Activated CD8-positive, alpha-beta T cell treated with anti-CD3 and anti-CD28 coated beads, Interleukin-2, amount 10 ng/mL, durations not matched to agents 7 days and 5 days (primary cell): ENCODE measurements around the gene OTUD7B. TPM values are rescaled to one million over a fixed set of nuclear protein-coding genes. Genes with fewer than 3 reads are reported as not detected.
A peak's percentile ranks its signal among the peaks of the same experiment; 100 is the strongest.

Experiments
- ATAC-seq: fragments of 150-1000 bp; cut with Tn5 transposase; one replicate; pipeline ENCODE4 v1.10.0; 2021; ENCODE audit warnings: moderate library complexity
- CTCF ChIA-PET: fragments of 350-600 bp; sonication (Branson Sonifier 250); formaldehyde crosslinking; loops from one replicate; lab custom pipeline; 2021; ENCODE audit warnings: antibody characterized with exemption; lab: Charles Lee
- POLR2A ChIA-PET: fragments of 350-600 bp; sonication (Branson Sonifier 250); formaldehyde crosslinking; loops from one replicate; lab custom pipeline; 2021; ENCODE audit warnings: antibody characterized with exemption; lab: Charles Lee
- DNase-seq: peaks from one replicate; pipeline ENCODE4 v3.0.0-alpha.2; 2020
- H3K27ac Mint-ChIP-seq: one replicate; pipeline ENCODE4 v1.8.0; 2021; ENCODE audit warnings: mild to moderate bottlenecking, mixed read lengths
- H3K27me3 Mint-ChIP-seq: one replicate; pipeline ENCODE4 v1.8.0; 2021; ENCODE audit warnings: low read depth, mixed read lengths
- H3K36me3 Mint-ChIP-seq: one replicate; pipeline ENCODE4 v1.8.0; 2021; ENCODE audit warnings: low read depth, mixed read lengths
- H3K4me1 Mint-ChIP-seq: one replicate; pipeline ENCODE4 v1.8.0; 2021; ENCODE audit warnings: low read depth, mixed read lengths
- H3K4me3 Mint-ChIP-seq: one replicate; pipeline ENCODE4 v1.8.0; 2021; ENCODE audit warnings: mild to moderate bottlenecking, mixed read lengths
- H3K9me3 Mint-ChIP-seq: one replicate; pipeline ENCODE4 v1.8.0; 2022; ENCODE audit warnings: mixed read lengths; ENCODE audit not compliant: insufficient read depth
- total RNA-seq, 2 experiments: library from RNA; stranded (reverse); gene quantifications; one replicate each; pipeline ENCODE4 v1.2.3, GENCODE V29; 2021

The OTUD7B gene
- total RNA-seq, 2 experiments from 2014 or later = 10.3 to 12.1 TPM

DNA sequence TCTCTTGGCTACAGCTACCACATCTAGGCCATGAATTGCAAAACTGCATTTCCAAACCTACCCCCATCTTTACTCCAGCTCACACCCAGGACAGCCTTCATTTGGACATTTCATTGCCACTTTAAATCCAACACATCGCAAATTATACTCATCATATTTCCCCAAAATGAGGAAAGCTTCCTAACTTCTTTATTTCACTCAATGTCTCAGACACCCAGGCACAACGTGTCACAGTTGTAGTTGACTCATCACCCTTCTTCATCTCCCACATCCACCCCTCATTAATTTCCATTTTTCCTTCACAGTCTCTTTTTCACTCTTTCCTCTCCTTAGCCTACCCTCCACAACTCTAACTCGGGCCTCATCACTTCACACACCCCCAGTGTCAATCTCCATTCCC lies 6.7 kb downstream of the OTUD7B start:
- ATAC-seq = no peak
- H3K4me3 Mint-ChIP-seq = no peak overlapping the region

DNA sequence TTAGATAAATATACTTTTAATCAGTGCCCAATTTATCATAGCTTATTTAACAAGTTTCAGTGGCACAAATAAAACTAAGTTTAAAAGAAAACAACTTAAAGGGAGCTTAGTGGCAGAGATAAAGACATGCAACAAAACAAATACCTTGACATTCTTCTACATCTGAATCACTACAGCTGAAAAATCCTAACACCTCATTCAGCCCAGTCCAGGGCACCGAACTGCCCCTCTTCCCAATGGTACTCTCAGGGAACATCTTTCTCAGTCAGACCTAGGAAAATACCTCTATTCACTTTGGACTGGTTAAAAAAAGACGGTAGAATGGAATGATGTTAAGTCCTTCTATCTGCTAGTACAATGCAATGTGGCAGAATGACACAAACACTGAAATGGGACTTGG lies 8.3 kb downstream of the OTUD7B start:
- ATAC-seq (no peak), DNase-seq (no peak)
- POLR2A ChIA-PET = interaction anchor here (0.6 kb wide), 1 partner anchor 36 kb away, joined by 3 read pairs; no protein-coding TSS in a partner anchor
- Mint-ChIP-seq H3K36me3 (peaks cover 32% of the 10 kb centered on the region), H3K27ac (no peak overlapping the region), H3K27me3 (no peaks in the 10 kb centered on the region), H3K9me3 (no peaks in the 10 kb centered on the region), H3K4me1 (peaks cover 24% of the 10 kb centered on the region), H3K4me3 (no peak overlapping the region)
- CTCF ChIA-PET = no interaction called here

More for the DNA sequence above, 6.7 kb downstream of the OTUD7B start:
- Mint-ChIP-seq H3K27ac (no peak overlapping the region), H3K27me3 (no peaks in the 10 kb centered on the region), H3K4me1 (peaks cover 20% of the 10 kb centered on the region), H3K36me3 (peaks cover 32% of the 10 kb centered on the region), H3K9me3 (no peaks in the 10 kb centered on the region)
- POLR2A ChIA-PET = no interaction called here
- DNase-seq = no peak
- CTCF ChIA-PET = interaction anchor here (1.1 kb wide), 1 partner anchor 41 kb away, joined by 3 read pairs; no protein-coding TSS in a partner anchor

DNA sequence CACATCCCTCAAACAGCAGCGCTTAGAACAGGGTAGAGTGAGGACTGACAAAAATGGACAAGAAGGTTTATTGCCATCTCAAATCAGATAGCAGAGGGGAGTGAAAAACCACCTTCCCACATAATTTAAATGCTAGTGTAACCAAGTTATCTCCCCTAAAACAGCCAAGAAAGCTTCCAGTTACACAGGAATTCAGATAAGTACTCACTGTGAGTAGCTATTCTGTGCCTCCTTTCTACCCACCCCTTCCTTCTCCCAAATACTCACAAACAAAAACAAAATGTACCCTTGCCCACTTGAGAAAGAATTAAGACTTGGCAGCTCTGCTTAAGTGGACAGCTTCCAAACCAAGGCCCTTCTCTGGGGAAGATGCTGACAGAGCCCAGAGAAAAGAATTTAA lies 9.1 kb downstream of the OTUD7B start:
- H3K9me3 Mint-ChIP-seq = no peaks in the 10 kb centered on the region
- H3K36me3 Mint-ChIP-seq = peaks cover 29% of the 10 kb centered on the region
- DNase-seq (no peak), ATAC-seq (no peak)
- no peak overlapping the region for H3K27ac Mint-ChIP-seq
- no peaks in the 10 kb centered on the region for H3K27me3 Mint-ChIP-seq
- H3K4me3 Mint-ChIP-seq = no peak overlapping the region
- H3K4me1 Mint-ChIP-seq = peaks cover 20% of the 10 kb centered on the region
- POLR2A ChIA-PET = no interaction called here
- CTCF ChIA-PET = no interaction called here

DNA sequence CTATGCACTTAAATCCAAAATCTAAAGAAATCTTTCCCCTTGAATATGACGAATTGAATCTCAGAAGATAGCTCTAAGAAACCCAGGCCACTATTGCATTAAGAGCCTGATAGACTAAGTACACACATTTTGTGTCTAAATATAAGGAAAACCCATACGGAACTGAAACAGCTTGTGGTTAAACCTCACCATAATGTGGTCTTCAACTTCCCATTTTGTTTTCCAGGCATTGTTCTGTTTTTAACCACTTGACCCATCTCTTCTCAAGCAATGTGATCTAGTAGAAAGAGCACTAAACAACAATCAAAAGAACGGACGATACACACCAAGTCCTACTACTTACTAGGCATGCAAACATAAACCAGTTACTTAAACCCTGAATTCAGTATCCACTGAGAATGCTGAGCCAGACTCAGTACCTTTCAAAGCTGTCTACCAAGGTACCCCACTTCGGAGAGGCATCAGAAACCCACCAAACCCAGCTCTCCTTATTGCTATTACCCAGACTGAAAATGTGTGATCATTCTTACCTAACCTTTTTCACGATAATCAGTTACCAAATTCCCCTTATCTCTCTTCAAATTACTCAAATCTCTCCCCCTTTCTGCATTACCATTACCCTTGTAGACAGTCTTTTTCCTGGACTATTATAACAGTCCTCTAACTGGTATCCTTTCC lies 12.8 kb downstream of the OTUD7B start:
- Mint-ChIP-seq H3K36me3 (peaks cover 18% of the 10 kb centered on the region), H3K4me1 (peaks cover 20% of the 10 kb centered on the region), H3K27ac (no peak overlapping the region), H3K27me3 (no peaks in the 10 kb centered on the region), H3K9me3 (no peaks in the 10 kb centered on the region), H3K4me3 (no peak overlapping the region)
- no peak for DNase-seq
- ChIA-PET POLR2A (interaction anchor here (0.5 to 1.6 kb wide), 4 partner anchors 12 to 82 kb away, joined by 3 to 6 read pairs (median 4); partner anchors contain the start of gene OTUD7B), CTCF (interaction anchor here (0.7 to 2.4 kb wide), 9 partner anchors 10 to 190 kb away, joined by 3 to 7 read pairs (median 3); no protein-coding TSS in a partner anchor)
- no peak for ATAC-seq

DNA sequence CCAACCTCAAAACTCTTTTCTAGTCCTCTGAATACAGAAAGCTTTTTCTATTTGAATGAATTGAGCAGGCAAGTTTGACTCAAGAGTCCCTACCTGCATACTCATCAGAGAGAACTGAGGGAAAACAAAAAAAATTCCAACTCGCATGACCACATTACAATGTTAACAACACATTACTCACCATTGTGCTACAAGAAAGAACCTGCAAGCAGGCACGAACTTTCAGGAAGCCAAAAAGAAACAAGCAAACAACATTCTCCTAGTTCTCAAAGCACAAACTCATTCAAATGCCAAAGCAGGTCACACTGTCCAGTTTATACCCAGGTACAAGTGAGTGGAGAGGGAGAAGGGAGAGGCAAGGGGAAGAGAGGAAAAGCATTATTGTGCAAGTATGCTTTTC lies 14.6 kb downstream of the OTUD7B start:
- DNase-seq (no peak), ATAC-seq (no peak)
- no peak overlapping the region for H3K27ac Mint-ChIP-seq
- no peak overlapping the region for H3K4me3 Mint-ChIP-seq
- ChIA-PET CTCF (interaction anchor here (0.9 kb wide), 1 partner anchor 173 kb away, joined by 3 read pairs; no protein-coding TSS in a partner anchor), POLR2A (no interaction called here)
- peaks cover 12% of the 10 kb centered on the region for H3K36me3 Mint-ChIP-seq
- H3K9me3 Mint-ChIP-seq = no peaks in the 10 kb centered on the region
- H3K27me3 Mint-ChIP-seq = no peaks in the 10 kb centered on the region
- peaks cover 15% of the 10 kb centered on the region for H3K4me1 Mint-ChIP-seq

DNA sequence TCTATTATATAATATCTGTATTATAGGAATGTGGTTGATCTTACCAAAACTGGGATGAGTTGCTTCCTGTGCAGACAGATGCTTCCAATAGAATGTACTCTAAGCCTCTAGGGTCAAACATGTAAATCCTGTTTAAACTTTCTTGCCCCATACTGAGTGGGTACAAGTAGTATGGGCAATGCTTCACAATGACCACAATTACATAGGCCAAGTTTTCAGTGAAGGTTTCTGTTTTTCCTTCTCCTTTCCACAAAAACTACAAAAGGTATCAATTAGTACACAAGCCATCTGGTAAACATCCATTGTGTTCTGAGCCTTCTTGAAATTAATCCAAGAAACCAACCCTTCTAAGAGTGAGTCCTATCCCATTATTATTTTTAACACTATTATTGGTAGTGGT lies 16.8 kb downstream of the OTUD7B start:
- DNase-seq (no peak), ATAC-seq (no peak)
- H3K4me3 Mint-ChIP-seq = no peak overlapping the region
- POLR2A ChIA-PET = no interaction called here
- H3K27ac Mint-ChIP-seq = no peak overlapping the region
- H3K4me1 Mint-ChIP-seq = peaks cover 15% of the 10 kb centered on the region
- no peaks in the 10 kb centered on the region for H3K9me3 Mint-ChIP-seq
- CTCF ChIA-PET = no interaction called here
- peaks cover 7% of the 10 kb centered on the region for H3K36me3 Mint-ChIP-seq
- no peaks in the 10 kb centered on the region for H3K27me3 Mint-ChIP-seq

DNA sequence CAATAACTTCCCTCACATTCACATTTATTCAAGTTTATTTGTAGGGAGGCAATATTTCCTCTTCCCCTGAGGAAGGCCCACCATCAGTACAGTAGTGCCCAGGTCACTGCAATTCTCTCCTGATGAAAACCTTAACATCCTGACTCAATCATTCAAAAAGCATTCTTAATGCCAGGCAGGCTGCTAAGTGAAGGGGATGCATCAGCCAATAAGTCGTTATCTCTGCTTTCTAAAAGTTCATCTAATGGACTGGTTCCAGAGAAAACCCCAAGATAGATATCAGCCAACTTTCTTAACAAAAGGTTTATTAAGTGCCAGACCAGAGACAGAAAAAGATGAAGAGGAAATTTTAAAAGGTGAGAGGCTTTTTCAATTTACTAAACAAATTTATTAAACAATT lies 17.3 kb downstream of the OTUD7B start:
- Mint-ChIP-seq H3K9me3 (no peaks in the 10 kb centered on the region), H3K4me1 (peaks cover 12% of the 10 kb centered on the region), H3K36me3 (peaks cover 7% of the 10 kb centered on the region), H3K27ac (no peak overlapping the region), H3K27me3 (no peaks in the 10 kb centered on the region), H3K4me3 (no peak overlapping the region)
- ATAC-seq = no peak
- CTCF ChIA-PET = interaction anchor here (1.2 kb wide), 1 partner anchor 32 kb away, joined by 3 read pairs; no protein-coding TSS in a partner anchor
- DNase-seq = no peak
- POLR2A ChIA-PET = no interaction called here

DNA sequence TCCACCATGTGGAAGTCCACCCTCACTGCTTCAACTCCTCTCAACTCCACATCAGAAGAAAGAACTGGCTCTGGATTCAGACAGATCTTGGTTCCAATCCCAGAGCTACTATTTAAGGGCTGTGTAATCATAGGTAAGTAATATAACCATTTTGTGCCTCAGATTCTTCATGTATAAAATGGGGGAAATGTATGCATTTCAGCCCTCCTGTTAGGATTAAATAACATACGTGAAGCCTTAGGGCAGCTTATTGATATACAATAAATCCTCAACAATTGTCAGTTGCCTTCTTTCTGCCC lies 23.3 kb downstream of the OTUD7B start:
- Mint-ChIP-seq H3K4me1 (no peaks in the 10 kb centered on the region), H3K9me3 (no peaks in the 10 kb centered on the region), H3K36me3 (peaks cover 3% of the 10 kb centered on the region), H3K27ac (no peak overlapping the region), H3K4me3 (no peak overlapping the region), H3K27me3 (no peaks in the 10 kb centered on the region)
- ATAC-seq (no peak), DNase-seq (no peak)
- ChIA-PET POLR2A (no interaction called here), CTCF (interaction anchor here (0.9 to 1.0 kb wide), 3 partner anchors 10 to 86 kb away, joined by 3 to 4 read pairs (median 3); no protein-coding TSS in a partner anchor)

DNA sequence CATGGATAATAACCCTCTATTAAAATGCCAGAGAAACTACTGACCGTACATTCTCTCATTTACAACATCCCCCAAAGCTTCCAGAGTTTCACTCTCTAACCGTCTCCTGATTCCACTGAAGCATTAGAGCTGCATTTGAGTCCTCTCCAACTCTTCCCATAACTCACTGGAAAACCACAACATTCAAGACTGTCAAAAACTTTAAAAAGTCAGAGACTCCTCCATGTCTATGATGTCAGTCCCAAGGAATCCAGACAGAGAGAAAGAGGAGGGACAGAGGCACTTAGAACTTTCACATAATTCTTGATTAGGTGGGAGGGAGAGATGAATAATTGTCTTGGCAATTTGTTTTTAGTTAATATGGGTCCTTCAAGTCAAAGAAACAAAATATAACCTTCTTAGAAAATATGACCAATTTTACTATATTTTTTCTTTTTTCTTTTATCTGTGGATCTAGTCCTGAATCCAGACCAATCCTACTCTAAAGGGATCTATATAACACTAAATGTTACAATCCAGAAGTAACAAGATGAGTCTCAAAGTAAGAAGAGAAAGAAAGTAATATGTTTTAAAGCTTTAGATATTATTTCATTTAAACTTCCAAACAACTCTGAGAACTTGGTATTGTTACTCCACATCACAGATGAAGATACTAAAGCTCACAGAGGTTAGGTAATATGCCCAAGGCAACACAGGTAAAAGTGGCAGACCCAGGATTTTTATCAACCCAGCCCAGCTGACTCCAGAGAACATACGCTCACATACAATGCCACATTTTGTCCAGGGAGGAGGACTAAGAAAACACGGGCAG lies 23.8 kb downstream of the OTUD7B start:
- Mint-ChIP-seq H3K27ac (no peak overlapping the region), H3K36me3 (peaks cover 3% of the 10 kb centered on the region), H3K4me3 (no peak overlapping the region), H3K4me1 (no peaks in the 10 kb centered on the region), H3K9me3 (no peaks in the 10 kb centered on the region), H3K27me3 (no peaks in the 10 kb centered on the region)
- ChIA-PET POLR2A (no interaction called here), CTCF (interaction anchor here (0.9 to 1.0 kb wide), 3 partner anchors 10 to 86 kb away, joined by 3 to 4 read pairs (median 3); no protein-coding TSS in a partner anchor)
- no peak for DNase-seq
- ATAC-seq = no peak

DNA sequence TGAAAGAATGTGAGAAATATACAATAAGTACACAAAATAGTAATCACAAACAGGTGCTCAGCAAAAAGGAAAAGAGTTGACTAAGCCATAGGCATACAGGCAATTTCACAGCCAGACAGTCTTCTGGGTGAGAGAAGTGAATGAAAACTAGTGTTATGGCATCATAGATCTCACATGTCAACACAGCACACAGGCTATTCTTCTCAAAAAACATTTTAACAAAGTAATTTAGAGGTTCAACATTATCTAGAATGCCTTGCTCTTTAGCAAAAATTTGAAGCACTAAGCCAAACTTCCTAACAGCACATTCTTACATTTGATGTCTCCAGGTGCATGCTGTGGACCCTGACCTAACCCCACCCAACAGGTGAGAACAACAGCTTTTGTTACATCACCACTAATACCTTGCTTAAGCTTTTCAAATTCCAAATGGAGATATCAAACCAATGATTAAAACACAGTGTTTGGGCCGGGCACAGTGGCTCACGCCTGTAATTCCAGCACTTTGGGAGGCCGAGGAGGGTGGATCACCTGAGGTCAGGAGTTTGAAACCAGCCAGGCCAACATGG lies 30.5 kb downstream of the OTUD7B start:
- no peaks in the 10 kb centered on the region for H3K9me3 Mint-ChIP-seq
- no peak overlapping the region for H3K4me3 Mint-ChIP-seq
- ChIA-PET CTCF (interaction anchor here (1.3 kb wide), 2 partner anchors 18 kb away, joined by 4 to 7 read pairs; no protein-coding TSS in a partner anchor), POLR2A (interaction anchor here (1.5 kb wide), 1 partner anchor 93 kb away, joined by 5 read pairs; a partner anchor contains a TSS)
- H3K36me3 Mint-ChIP-seq = peaks cover 12% of the 10 kb centered on the region
- H3K27me3 Mint-ChIP-seq = no peaks in the 10 kb centered on the region
- peak overlapping the region; percentile 33 for H3K27ac Mint-ChIP-seq
- no peak for DNase-seq
- ATAC-seq = no peak
- peaks cover 29% of the 10 kb centered on the region for H3K4me1 Mint-ChIP-seq

DNA sequence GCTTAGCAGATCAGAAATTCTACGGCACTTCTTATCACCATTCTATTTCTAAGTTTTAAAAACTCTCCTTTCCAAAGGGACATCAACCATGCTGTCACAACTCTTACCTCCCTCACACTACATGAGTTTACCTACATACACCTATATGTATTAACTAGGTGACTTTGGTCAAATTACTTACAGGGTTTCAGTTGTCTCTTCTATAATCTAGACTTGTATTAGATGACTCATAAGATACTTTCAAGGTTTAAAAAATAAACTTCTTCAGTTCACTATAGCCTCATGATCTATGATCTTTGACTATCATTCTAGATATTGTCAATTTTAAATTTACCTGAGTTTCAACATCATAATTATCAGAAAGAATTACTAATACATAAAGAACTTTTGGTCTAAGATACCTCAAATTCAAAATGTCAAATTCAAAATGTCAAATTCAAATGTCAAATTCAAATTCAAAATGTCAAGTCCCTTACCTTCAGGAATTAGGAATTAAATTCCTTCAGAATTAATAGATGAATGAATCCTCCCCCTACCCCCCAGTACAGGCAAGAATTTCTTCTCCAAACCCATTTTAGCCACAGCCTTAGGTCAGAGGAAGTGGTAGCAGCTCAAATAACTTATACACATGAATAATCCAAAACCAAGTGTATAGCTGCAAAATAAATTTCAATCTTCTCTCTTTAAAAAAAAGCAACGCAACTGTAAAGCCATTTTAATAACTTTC lies 31.1 kb downstream of the OTUD7B start:
- peaks cover 16% of the 10 kb centered on the region for H3K36me3 Mint-ChIP-seq
- peak overlapping the region; percentile 33 for H3K27ac Mint-ChIP-seq
- H3K4me1 Mint-ChIP-seq = peaks cover 29% of the 10 kb centered on the region
- DNase-seq (no peak), ATAC-seq (no peak)
- H3K4me3 Mint-ChIP-seq = no peak overlapping the region
- ChIA-PET CTCF (interaction anchor here (0.7 to 1.3 kb wide), 3 partner anchors 17 to 30 kb away, joined by 3 to 7 read pairs (median 4); no protein-coding TSS in a partner anchor), POLR2A (interaction anchor here (1.5 kb wide), 1 partner anchor 92 kb away, joined by 5 read pairs; a partner anchor contains a TSS)
- no peaks in the 10 kb centered on the region for H3K9me3 Mint-ChIP-seq
- no peaks in the 10 kb centered on the region for H3K27me3 Mint-ChIP-seq
